Karpas-422 (cell line): ENCODE measurements around the gene COL4A2. TPM values are rescaled to one million over a fixed set of nuclear protein-coding genes. Genes with fewer than 3 reads are reported as not detected.

ENCODE experiments used
- DNase-seq: peaks from one replicate; pipeline ENCODE4 v3.0.0-alpha.2; 2015
- H2AFZ ChIP-seq: fragments of 200-600 bp; sonication (generic); 2 replicates; pipeline ENCODE4 v1.6.1; 2014; ENCODE audit warnings: antibody characterized with exemption, low read length, mixed read lengths
- H3K27ac ChIP-seq: fragments of 200-600 bp; sonication (generic); 2 replicates; pipeline ENCODE4 v1.5.1; 2014; ENCODE audit warnings: mild to moderate bottlenecking, low read length, moderate library complexity
- H3K27me3 ChIP-seq: fragments of 200-600 bp; sonication (generic); 2 replicates; pipeline ENCODE4 v1.6.1; 2014; ENCODE audit warnings: low read length, mixed read lengths
- H3K36me3 ChIP-seq: fragments of 200-600 bp; sonication (generic); 2 replicates; pipeline ENCODE4 v1.6.1; 2014; ENCODE audit warnings: low read length, mixed read lengths; ENCODE audit not compliant: insufficient read depth
- H3K4me1 ChIP-seq: fragments of 200-600 bp; sonication (generic); 2 replicates; pipeline ENCODE4 v1.6.1; 2014; ENCODE audit warnings: mild to moderate bottlenecking, low read length, mixed read lengths
- H3K4me2 ChIP-seq: fragments of 200-600 bp; sonication (generic); 2 replicates; pipeline ENCODE4 v1.6.1; 2014; ENCODE audit warnings: low read length, low read depth, mild to moderate bottlenecking; ENCODE audit not compliant: poor library complexity, severe bottlenecking
- H3K4me3 ChIP-seq: fragments of 200-600 bp; sonication (generic); 2 replicates; pipeline ENCODE4 v1.5.1; 2014; ENCODE audit warnings: mild to moderate bottlenecking, antibody characterized with exemption, low read length, mixed read lengths
- H3K79me2 ChIP-seq: fragments of 200-600 bp; sonication (generic); 2 replicates; pipeline ENCODE4 v1.6.1; 2014; ENCODE audit warnings: mild to moderate bottlenecking, low read length, mixed read lengths
- H3K9ac ChIP-seq: fragments of 200-600 bp; sonication (generic); 2 replicates; pipeline ENCODE4 v1.6.0; 2014; ENCODE audit warnings: low read length
- H3K9me2 ChIP-seq: fragments of 200-600 bp; sonication (generic), shearing (Covaris generic); replicated peaks from 2 replicates; pipeline ENCODE4 v1.6.0; 2014; ENCODE audit warnings: mild to moderate bottlenecking, low read length, moderate library complexity; ENCODE audit not compliant: insufficient read depth
- H3K9me3 ChIP-seq: fragments of 300-700, 200-600 bp; sonication (generic); 2 replicates; pipeline ENCODE4 v1.6.1; 2014; ENCODE audit warnings: low read length, mixed read lengths
- H4K20me1 ChIP-seq: fragments of 200-600 bp; sonication (generic); 2 replicates; pipeline ENCODE4 v1.6.1; 2014; ENCODE audit warnings: mild to moderate bottlenecking, antibody characterized with exemption, low read length, low read depth; ENCODE audit not compliant: insufficient read depth
- total RNA-seq: library from RNA; depleted of rRNA; stranded (reverse); fragments of >200 nt; shearing (Covaris generic); gene quantifications from 2 replicates; pipeline ENCODE4 v1.2.3, GENCODE V29; 2014; ENCODE audit warnings: low replicate concordance

The COL4A2 gene
- total RNA-seq, 1 experiment from 2014 or later: not detected

DNA sequence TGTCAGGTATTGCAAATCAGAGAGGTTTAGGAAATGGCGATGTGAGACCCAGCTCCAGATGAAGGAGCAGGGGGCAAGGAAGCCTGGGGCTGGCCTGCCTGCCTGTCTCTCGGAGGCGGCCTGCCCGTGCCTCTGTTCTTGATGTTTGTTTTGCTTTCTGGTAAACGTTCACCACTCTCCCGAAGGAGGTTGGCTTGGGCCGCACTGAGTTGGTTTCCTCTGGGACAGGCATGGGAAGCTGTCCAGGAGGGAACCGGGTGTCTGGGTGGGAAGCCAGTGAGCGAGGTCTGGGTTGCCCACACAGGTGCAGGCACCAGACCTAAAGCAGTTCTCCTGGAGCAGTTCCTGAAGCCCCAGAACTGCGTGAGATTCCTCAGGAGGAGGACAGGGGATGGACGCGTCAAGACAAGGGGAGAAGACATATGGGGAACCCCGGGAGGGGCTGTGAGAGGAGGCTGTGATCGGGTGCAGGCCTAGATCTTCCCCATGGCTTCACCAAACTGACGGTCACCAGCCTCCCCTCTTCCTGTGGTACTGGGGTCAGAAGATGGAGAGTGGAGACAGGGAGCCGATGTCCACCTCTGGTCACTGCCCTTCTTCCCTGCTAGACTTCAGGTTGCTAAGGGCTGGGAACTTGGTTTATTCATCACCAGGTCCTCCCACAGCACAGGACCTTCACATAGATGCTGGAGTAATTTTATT, 15.2 kb downstream of the COL4A2 start:
- Histone ChIP-seq H3K9ac (no peak overlapping the region), H2AFZ (no peak overlapping the region), H3K4me2 (no peak overlapping the region), H3K9me3 (no peaks in the 10 kb centered on the region), H4K20me1 (no peaks in the 10 kb centered on the region), H3K27me3 (no peaks in the 10 kb centered on the region), H3K4me1 (no peaks in the 10 kb centered on the region), H3K4me3 (no peak overlapping the region), H3K79me2 (no peaks in the 10 kb centered on the region), H3K27ac (no peak overlapping the region), H3K36me3 (no peaks in the 10 kb centered on the region), H3K9me2 (no peaks in the 10 kb centered on the region)
- DNase-seq: no peak

- no peaks in the 10 kb centered on the region for H3K79me2 ChIP-seq
Observed at GRCh38 chr13:110322828-110323171, 15.7 kb downstream of the COL4A2 start.

DNA sequence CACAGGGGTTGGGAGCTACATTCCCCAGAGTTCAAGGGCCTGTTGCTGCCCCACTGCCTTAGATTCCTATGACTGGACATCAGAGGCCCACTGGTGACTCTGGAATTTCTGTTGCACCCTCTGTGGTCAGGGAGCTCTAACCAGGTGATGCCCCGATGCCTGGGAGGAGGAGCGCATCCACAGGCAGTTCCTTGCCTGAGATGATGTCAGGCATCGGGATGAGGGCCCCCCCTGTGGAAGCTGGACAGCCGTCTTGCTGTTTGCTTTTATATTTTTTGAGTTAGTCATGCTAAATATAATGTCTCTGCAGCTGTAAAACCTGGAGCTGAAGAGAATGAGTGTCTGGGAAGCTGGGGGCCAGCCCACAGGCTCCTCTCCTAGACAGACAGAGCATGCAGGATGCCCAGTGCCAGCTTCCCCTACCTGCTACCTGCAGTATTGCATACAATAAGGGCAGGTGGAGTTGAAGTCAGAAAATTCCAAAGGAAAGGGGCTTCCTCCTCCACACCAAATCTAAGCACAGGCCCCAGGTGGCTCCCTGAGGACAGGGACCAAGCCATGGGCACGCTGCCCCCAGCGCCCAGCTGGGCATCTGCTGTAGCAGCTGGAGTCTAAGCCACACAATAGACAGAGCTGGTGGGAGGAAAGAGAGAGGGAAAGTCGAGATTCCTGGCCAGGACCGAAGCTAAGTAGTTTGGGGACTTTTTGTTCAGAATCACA, 16.2 kb downstream of the COL4A2 start:
- H3K4me2 ChIP-seq: no peak overlapping the region

More at GRCh38 chr13:110322828-110323171, 15.7 kb downstream of the COL4A2 start:
- H3K27ac ChIP-seq: no peak overlapping the region
- H3K27me3 ChIP-seq: no peaks in the 10 kb centered on the region
- H3K4me2 ChIP-seq: no peak overlapping the region
- H3K36me3 ChIP-seq: no peaks in the 10 kb centered on the region
- no peaks in the 10 kb centered on the region for H3K4me1 ChIP-seq
- H4K20me1 ChIP-seq: no peaks in the 10 kb centered on the region
- no peak overlapping the region for H3K4me3 ChIP-seq
- H3K9me2 ChIP-seq: no peaks in the 10 kb centered on the region
- H2AFZ ChIP-seq: no peak overlapping the region
- no peak for DNase-seq
- H3K9ac ChIP-seq: no peak overlapping the region
- H3K9me3 ChIP-seq: no peaks in the 10 kb centered on the region

GRCh38 chr13:110324026-110324749, 17.1 kb downstream of the COL4A2 start:
- Histone ChIP-seq H3K9me2 (no peaks in the 10 kb centered on the region), H3K4me1 (no peaks in the 10 kb centered on the region), H3K9me3 (no peaks in the 10 kb centered on the region), H3K4me2 (no peak overlapping the region), H3K4me3 (no peak overlapping the region), H3K27me3 (no peaks in the 10 kb centered on the region), H4K20me1 (no peaks in the 10 kb centered on the region), H3K79me2 (no peaks in the 10 kb centered on the region), H3K27ac (no peak overlapping the region), H3K36me3 (no peaks in the 10 kb centered on the region), H2AFZ (no peak overlapping the region), H3K9ac (no peak overlapping the region)
- no peak for DNase-seq

More for the DNA sequence above, 16.2 kb downstream of the COL4A2 start:
- Histone ChIP-seq H3K4me1 (no peaks in the 10 kb centered on the region), H3K9me2 (no peaks in the 10 kb centered on the region), H3K4me3 (no peak overlapping the region), H3K9ac (no peak overlapping the region), H3K36me3 (no peaks in the 10 kb centered on the region), H3K27ac (no peak overlapping the region), H4K20me1 (no peaks in the 10 kb centered on the region), H3K27me3 (no peaks in the 10 kb centered on the region), H2AFZ (no peak overlapping the region), H3K9me3 (no peaks in the 10 kb centered on the region), H3K79me2 (no peaks in the 10 kb centered on the region)
- DNase-seq: peak; percentile 12

- no peaks in the 10 kb centered on the region for H3K27me3 ChIP-seq
Observed at GRCh38 chr13:110326263-110326904, 19.3 kb downstream of the COL4A2 start.

GRCh38 chr13:110327051-110327721, 20.1 kb downstream of the COL4A2 start:
- no peaks in the 10 kb centered on the region for H3K9me3 ChIP-seq
- H3K79me2 ChIP-seq: no peaks in the 10 kb centered on the region
- no peak overlapping the region for H3K4me2 ChIP-seq
- no peak for DNase-seq
- no peak overlapping the region for H3K27ac ChIP-seq
- no peak overlapping the region for H2AFZ ChIP-seq
- H3K9me2 ChIP-seq: no peaks in the 10 kb centered on the region
- no peaks in the 10 kb centered on the region for H3K4me1 ChIP-seq
- no peaks in the 10 kb centered on the region for H3K27me3 ChIP-seq
- no peak overlapping the region for H3K9ac ChIP-seq
- no peak overlapping the region for H3K4me3 ChIP-seq
- no peaks in the 10 kb centered on the region for H4K20me1 ChIP-seq
- H3K36me3 ChIP-seq: no peaks in the 10 kb centered on the region

More at GRCh38 chr13:110326263-110326904, 19.3 kb downstream of the COL4A2 start:
- H3K4me2 ChIP-seq: no peak overlapping the region
- no peak overlapping the region for H2AFZ ChIP-seq
- H3K4me3 ChIP-seq: no peak overlapping the region
- H3K9me3 ChIP-seq: no peaks in the 10 kb centered on the region
- no peak overlapping the region for H3K9ac ChIP-seq
- H3K27ac ChIP-seq: no peak overlapping the region
- H3K79me2 ChIP-seq: no peaks in the 10 kb centered on the region
- no peaks in the 10 kb centered on the region for H3K4me1 ChIP-seq
- H3K9me2 ChIP-seq: no peaks in the 10 kb centered on the region
- no peaks in the 10 kb centered on the region for H3K36me3 ChIP-seq
- H4K20me1 ChIP-seq: no peaks in the 10 kb centered on the region
- no peak for DNase-seq

DNA sequence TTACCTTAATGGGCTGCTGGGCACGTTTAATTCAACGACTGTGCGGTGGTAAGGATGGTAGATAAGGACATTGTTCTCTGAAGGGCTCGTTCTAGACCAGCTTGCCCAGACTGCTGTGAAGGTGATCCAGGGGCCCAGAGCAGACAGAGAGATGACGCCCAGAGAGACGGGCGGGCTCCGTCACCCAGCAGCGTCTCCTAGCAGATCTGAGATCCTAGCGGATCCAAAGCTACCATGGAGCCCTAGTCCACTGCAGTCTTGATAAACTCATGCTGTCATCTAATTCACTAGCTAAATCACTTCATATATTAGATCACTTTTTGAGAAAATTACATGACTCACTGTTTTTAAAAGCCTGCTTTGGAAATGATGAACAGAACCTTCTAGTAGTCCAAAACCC, 21.5 kb downstream of the COL4A2 start:
- H3K36me3 ChIP-seq: no peaks in the 10 kb centered on the region
- no peaks in the 10 kb centered on the region for H3K9me2 ChIP-seq
- no peak for DNase-seq
- no peaks in the 10 kb centered on the region for H3K4me1 ChIP-seq
- H4K20me1 ChIP-seq: no peaks in the 10 kb centered on the region
- H3K4me2 ChIP-seq: no peak overlapping the region
- H3K79me2 ChIP-seq: no peaks in the 10 kb centered on the region
- no peak overlapping the region for H2AFZ ChIP-seq
- H3K4me3 ChIP-seq: no peak overlapping the region
- H3K27me3 ChIP-seq: no peaks in the 10 kb centered on the region
- no peak overlapping the region for H3K9ac ChIP-seq
- H3K9me3 ChIP-seq: no peaks in the 10 kb centered on the region
- H3K27ac ChIP-seq: no peak overlapping the region
